IMR-90 (cell line): Measurements from ENCODE around the gene NEK9. TPM values are rescaled to one million over a fixed set of nuclear protein-coding genes. Genes with fewer than 3 reads are reported as not detected.

Source experiments
- ATAC-seq: fragments of 200-7000 bp; cut with Tn5 transposase; 2 replicates; pipeline ENCODE4 v1.9.1; 2020; ENCODE audit warnings: low read depth, mild to moderate bottlenecking, moderate library complexity
- BruUV-seq: library from RNA; stranded (reverse); fragments of 400-500 nt; replicated peaks from 2 replicates; lab custom pipeline; 2021; lab: Mats Ljungman, UMichigan
- CTCF ChIA-PET: fragments of 300-600 bp; formaldehyde crosslinking; extraction: SDS; loops from one replicate; lab custom pipeline; 2021; ENCODE audit warnings: antibody characterized with exemption; lab: Yijun Ruan, JAX
- POLR2A ChIA-PET: fragments of 300-600 bp; sonication (Branson Sonifier 250); formaldehyde crosslinking; loops from one replicate; lab custom pipeline; 2022; ENCODE audit warnings: antibody characterized with exemption; ENCODE audit not compliant: unreplicated experiment; lab: Charles Lee
- DNase-seq: peaks from one replicate; pipeline ENCODE4 v3.0.0; 2013
- H2AFZ ChIP-seq: replicated peaks from 2 replicates; pipeline ENCODE3; 2013; ENCODE audit warnings: low read length, mild to moderate bottlenecking; ENCODE audit not compliant: poor library complexity
- H2AK5ac ChIP-seq: 2 replicates; pipeline ENCODE4 v1.6.1; 2013; ENCODE audit warnings: low read depth, low read length, inconsistent platforms
- H2AK9ac ChIP-seq: replicated peaks from 2 replicates; pipeline ENCODE3; 2013; ENCODE audit warnings: mild to moderate bottlenecking, low read depth, low read length, moderate library complexity; ENCODE audit not compliant: poor library complexity
- H2BK120ac ChIP-seq: 2 replicates; pipeline ENCODE4 v1.6.1; 2013; ENCODE audit warnings: low read depth, low read length, inconsistent platforms
- H2BK15ac ChIP-seq: 3 replicates; pipeline ENCODE4 v1.6.1; 2013; ENCODE audit warnings: low read depth, low read length, inconsistent platforms
- H2BK20ac ChIP-seq: 2 replicates; pipeline ENCODE4 v1.6.1; 2013; ENCODE audit warnings: low read depth, mild to moderate bottlenecking, inconsistent platforms, low read length, moderate library complexity
- H2BK5ac ChIP-seq: 2 replicates; pipeline ENCODE4 v1.6.1; 2013; ENCODE audit warnings: mild to moderate bottlenecking, low read depth, low read length, inconsistent platforms; ENCODE audit not compliant: poor library complexity, severe bottlenecking
- H3K14ac ChIP-seq: replicated peaks from 2 replicates; pipeline ENCODE4 v1.6.1; 2013; ENCODE audit warnings: low read depth, low read length, inconsistent platforms
- H3K18ac ChIP-seq: 2 replicates; pipeline ENCODE4 v1.6.1; 2013; ENCODE audit warnings: low read depth, low read length, control low read depth
- H3K23ac ChIP-seq: 2 replicates; pipeline ENCODE4 v1.6.1; 2013; ENCODE audit warnings: low read depth, low read length, inconsistent platforms
- H3K27ac ChIP-seq: 2 replicates; pipeline ENCODE4 v1.5.1; 2013; ENCODE audit warnings: mild to moderate bottlenecking, control low read depth, low read length; ENCODE audit not compliant: insufficient read depth
- H3K27me3 ChIP-seq: 2 replicates; pipeline ENCODE4 v1.6.1; 2013; ENCODE audit warnings: low read length; ENCODE audit not compliant: control insufficient read depth, insufficient read depth
- H3K36me3 ChIP-seq: 2 replicates; pipeline ENCODE4 v1.6.1; 2013; ENCODE audit warnings: low read length, mixed read lengths; ENCODE audit not compliant: control insufficient read depth, insufficient read depth
- H3K4ac ChIP-seq: 2 replicates; pipeline ENCODE4 v1.6.1; 2013; ENCODE audit warnings: low read depth, low read length, inconsistent platforms
- H3K4me1 ChIP-seq: 2 replicates; pipeline ENCODE4 v1.6.1; 2013; ENCODE audit warnings: low read length, mixed read lengths; ENCODE audit not compliant: control insufficient read depth, insufficient read depth
- H3K4me2 ChIP-seq: 2 replicates; pipeline ENCODE4 v1.6.1; 2013; ENCODE audit warnings: low read depth, mild to moderate bottlenecking, control low read depth, low read length, moderate library complexity
- H3K4me3 ChIP-seq: 2 replicates; pipeline ENCODE4 v1.5.1; 2013; ENCODE audit warnings: low read depth, mild to moderate bottlenecking, control low read depth, low read length, moderate library complexity; ENCODE audit not compliant: insufficient read depth
- H3K56ac ChIP-seq: 2 replicates; pipeline ENCODE4 v1.6.1; 2013; ENCODE audit warnings: low read length, inconsistent platforms; ENCODE audit not compliant: insufficient read depth; ENCODE audit errors: extremely low read depth
- H3K79me1 ChIP-seq, 2 experiments: 2 replicates each; pipeline ENCODE4 v1.6.1; 2013; ENCODE audit warnings: low read length in 2 of 2, inconsistent platforms in 1 of 2, low read depth in 1 of 2
- H3K9ac ChIP-seq: 2 replicates; pipeline ENCODE4 v1.6.1; 2013; ENCODE audit warnings: low read depth, low read length, control low read depth
- H3K9me1 ChIP-seq: 2 replicates; pipeline ENCODE4 v1.6.1; 2013; ENCODE audit warnings: low read length, inconsistent platforms; ENCODE audit not compliant: insufficient read depth
- H3K9me3 ChIP-seq: 2 replicates; pipeline ENCODE4 v1.6.1; 2013; ENCODE audit warnings: low read length; ENCODE audit not compliant: control insufficient read depth, insufficient read depth
- H4K20me1 ChIP-seq: 2 replicates; pipeline ENCODE4 v1.6.1; 2013; ENCODE audit warnings: low read length, inconsistent platforms; ENCODE audit not compliant: insufficient read depth
- H4K5ac ChIP-seq: 2 replicates; pipeline ENCODE4 v1.6.1; 2013; ENCODE audit warnings: mild to moderate bottlenecking, low read depth, low read length, control low read depth
- H4K8ac ChIP-seq, 2 experiments: 2 replicates each; pipeline ENCODE4 v1.6.1; 2013; ENCODE audit warnings: low read depth in 2 of 2, low read length in 2 of 2, control low read depth in 1 of 2, inconsistent platforms in 1 of 2
- H4K91ac ChIP-seq: 2 replicates; pipeline ENCODE4 v1.6.1; 2013; ENCODE audit warnings: low read depth, low read length, inconsistent platforms; ENCODE audit not compliant: insufficient read depth
- POLR2A ChIP-seq: IDR thresholded peaks from 2 replicates; pipeline ENCODE4 v1.6.1; 2012; ENCODE audit warnings: mild to moderate bottlenecking, low read depth, low read length
- dilution Hi-C: fragments of 300-500 bp; cut with HindIII; formaldehyde crosslinking; loops from one replicate; pipeline ENCODE4 v1.14.3; 2018; ENCODE audit warnings: low sequenced_read_pairs; ENCODE audit not compliant: unreplicated experiment
- in situ Hi-C: fragments of 300-500 bp; cut with MboI; formaldehyde crosslinking; loops from 3 replicates; pipeline ENCODE4 v1.14.3; 2019; ENCODE audit warnings: low sequenced_read_pairs, inconsistent platforms, mixed read lengths
- intact Hi-C: fragments of 100-400 bp; cut with micrococcal nuclease; formaldehyde crosslinking; loops from 2 replicates; pipeline ENCODE4 v1.10.0; 2022
- polyA plus RNA-seq, 3 experiments: library from polyadenylated mRNA; depleted of rRNA; stranded (reverse); fragments of >200 nt; gene quantifications; 2 replicates each; pipeline ENCODE4 v1.2.3, GENCODE V29; 2012; ENCODE audit warnings: low replicate concordance in 1 of 3
- total RNA-seq: library from RNA; depleted of rRNA; stranded (reverse); fragments of >200 nt; gene quantifications from 2 replicates; pipeline ENCODE4 v1.2.3, GENCODE V29; 2012

The NEK9 gene
- total and polyA plus RNA-seq, 2 of the 4 experiments (the other 2 are of a cell fraction) = 22.9 to 23.2 TPM

DNA sequence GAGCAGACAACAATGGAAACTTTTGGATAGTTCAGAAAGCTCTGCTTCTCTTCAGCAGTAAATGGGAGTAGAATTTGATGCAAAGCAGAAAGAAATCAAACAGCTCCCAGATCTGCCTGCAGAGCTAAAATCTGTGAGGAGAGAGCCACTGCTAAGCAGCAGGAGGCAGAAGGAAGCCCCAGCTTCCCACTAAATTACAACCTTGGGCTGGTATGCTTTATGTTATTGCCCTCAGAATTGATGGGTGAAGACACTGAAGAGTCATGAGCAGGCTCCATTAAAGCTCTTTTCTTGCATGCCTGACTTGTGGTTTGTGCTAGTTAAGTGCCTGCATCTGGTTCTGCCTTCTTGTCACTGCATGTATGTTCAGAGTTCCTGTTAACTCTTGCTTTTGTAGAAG, 49.1 kb downstream of the NEK9 start:
- Histone ChIP-seq H3K4me2 (no peak overlapping the region), H4K20me1 (no peaks in the 10 kb centered on the region), H3K36me3 (peaks cover 2% of the 10 kb centered on the region; the same call in 1 of the 2 replicates), H3K4me1 (peaks cover 6% of the 10 kb centered on the region), H3K4me3 (no peak overlapping the region), H4K8ac (no peak overlapping the region), H3K9me3 (no peaks in the 10 kb centered on the region), H2AFZ (no peak overlapping the region), H2BK20ac (no peak overlapping the region), H3K14ac (no peak overlapping the region), H2AK9ac (no peak overlapping the region), H2BK15ac (no peak overlapping the region), H4K91ac (no peak overlapping the region), H2BK120ac (no peak overlapping the region), H3K18ac (no peak overlapping the region), H3K9ac (no peak overlapping the region), H3K23ac (no peak overlapping the region), H3K56ac (no peak overlapping the region), H3K4ac (no peak overlapping the region), H3K27ac (no peak overlapping the region), H3K27me3 (no peaks in the 10 kb centered on the region), H3K79me1 (no peaks in the 10 kb centered on the region), H4K5ac (no peak overlapping the region), H2BK5ac (no peak overlapping the region), H2AK5ac (no peak overlapping the region), H3K9me1 (peaks cover 3% of the 10 kb centered on the region; the same call in 1 of the 2 replicates)
- dilution Hi-C loops (no loop called here), in situ Hi-C loops (loop anchor here (5.0 kb wide), 1 partner anchor 165 kb away; no protein-coding TSS in a partner anchor), intact Hi-C loops (no loop called here)
- POLR2A ChIA-PET = no interaction called here
- ATAC-seq = no peak
- BruUV-seq = no TSS peak
- CTCF ChIA-PET = interaction anchor here (1.0 kb wide), 1 partner anchor 40 kb away, joined by 3 read pairs; no protein-coding TSS in a partner anchor
- TF ChIP-seq POLR2A = no peak
- DNase-seq = no peak
